Measurements from ENCODE around the gene TMEM179. TPM values are rescaled to one million over a fixed set of nuclear protein-coding genes. Genes with fewer than 3 reads are reported as not detected.

TMEM179 gene
- total RNA-seq, 1 donor from 2014 or later: not detected

DNA sequence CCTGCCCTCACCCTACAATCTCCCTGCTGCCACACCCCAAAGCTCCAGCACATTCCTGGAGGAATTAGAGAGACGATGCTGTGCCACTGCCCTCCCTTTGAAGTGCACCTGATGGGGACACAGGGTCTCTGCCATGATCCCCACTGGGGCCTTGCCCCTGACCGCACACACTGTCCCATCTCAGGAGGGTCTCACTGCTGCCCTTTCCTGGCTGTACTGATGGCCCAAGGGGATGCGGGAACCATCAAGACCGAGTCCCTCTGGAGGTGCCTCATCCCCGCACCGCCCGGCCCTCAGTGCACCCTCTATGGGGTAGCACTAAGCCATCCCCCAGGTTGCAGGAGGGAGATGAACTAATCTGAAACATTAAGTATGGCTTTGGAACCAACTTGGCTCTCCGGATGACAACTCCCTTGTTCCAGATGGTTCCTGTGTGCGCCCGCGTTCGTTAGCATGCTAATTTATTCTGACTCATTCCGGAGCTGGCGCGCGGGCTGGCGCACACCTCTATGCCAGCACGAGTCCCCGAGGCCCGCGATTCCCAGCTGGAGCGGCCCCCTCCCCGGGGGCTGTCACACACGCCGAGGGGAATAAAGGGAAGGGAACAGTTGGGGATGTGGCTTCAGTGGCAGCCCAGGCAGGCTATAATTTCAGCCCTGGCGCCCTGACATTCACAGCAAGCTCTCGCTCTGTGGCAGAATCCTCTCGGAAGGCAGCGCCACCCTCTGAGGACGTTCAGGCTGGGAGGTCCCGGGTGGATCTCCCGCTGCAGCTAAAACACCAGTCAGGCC, 59.2 kb downstream of the TMEM179 start:
- ATAC-seq (no peak), DNase-seq (no peak)
- Histone ChIP-seq H3K4me1 (no peaks in the 10 kb centered on the region), H3K9me3 (no peaks in the 10 kb centered on the region), H3K27me3 (ENCODE audit: low read depth) (peaks cover 42% of the 10 kb centered on the region), H3K36me3 (no peaks in the 10 kb centered on the region), H3K4me3 (peak overlapping the region; percentile 3), H3K27ac (no peak overlapping the region)
- TF ChIP-seq, protein P1, sequence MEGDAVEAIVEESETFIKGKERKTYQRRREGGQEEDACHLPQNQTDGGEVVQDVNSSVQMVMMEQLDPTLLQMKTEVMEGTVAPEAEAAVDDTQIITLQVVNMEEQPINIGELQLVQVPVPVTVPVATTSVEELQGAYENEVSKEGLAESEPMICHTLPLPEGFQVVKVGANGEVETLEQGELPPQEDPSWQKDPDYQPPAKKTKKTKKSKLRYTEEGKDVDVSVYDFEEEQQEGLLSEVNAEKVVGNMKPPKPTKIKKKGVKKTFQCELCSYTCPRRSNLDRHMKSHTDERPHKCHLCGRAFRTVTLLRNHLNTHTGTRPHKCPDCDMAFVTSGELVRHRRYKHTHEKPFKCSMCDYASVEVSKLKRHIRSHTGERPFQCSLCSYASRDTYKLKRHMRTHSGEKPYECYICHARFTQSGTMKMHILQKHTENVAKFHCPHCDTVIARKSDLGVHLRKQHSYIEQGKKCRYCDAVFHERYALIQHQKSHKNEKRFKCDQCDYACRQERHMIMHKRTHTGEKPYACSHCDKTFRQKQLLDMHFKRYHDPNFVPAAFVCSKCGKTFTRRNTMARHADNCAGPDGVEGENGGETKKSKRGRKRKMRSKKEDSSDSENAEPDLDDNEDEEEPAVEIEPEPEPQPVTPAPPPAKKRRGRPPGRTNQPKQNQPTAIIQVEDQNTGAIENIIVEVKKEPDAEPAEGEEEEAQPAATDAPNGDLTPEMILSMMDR (IDR thresholded peaks at IDR 0.05): no peak
- intact Hi-C loops (cut with DNase I): no loop called here

DNA sequence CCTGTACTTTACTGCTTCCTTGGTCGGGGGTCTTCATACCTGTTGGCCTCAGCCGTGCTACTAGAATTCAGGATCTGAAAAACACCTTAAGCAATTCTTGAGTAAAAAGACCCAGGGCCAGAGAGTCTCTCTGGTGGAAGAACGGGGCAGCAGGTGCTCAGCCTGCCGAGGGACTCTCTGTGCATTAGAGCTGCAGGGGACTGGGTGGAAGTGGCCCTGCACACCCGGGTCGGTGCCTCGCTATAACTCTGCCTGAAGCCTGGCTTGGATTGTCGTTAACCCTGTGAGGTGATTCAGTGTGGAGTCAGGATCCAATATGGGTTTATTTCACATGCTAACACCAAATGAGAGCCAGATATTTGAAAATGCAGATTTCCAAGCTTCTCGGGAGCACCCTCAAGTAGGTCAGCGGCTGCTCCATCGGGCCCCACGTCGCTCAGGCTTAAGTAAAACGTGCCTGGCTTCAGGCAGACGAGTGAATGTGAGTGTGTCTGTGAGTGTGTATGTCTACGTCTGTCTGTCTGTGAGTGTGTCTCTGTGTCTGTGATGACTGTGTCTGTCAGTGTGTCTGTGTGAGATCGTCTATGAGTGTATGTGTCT, 60.1 kb downstream of the TMEM179 start:
- H3K36me3 ChIP-seq: no peaks in the 10 kb centered on the region
- H3K27ac ChIP-seq: no peak overlapping the region
- intact Hi-C loops (cut with DNase I): no loop called here
- no peak for DNase-seq
- peaks cover 34% of the 10 kb centered on the region for H3K27me3 ChIP-seq (ENCODE audit: low read depth)
- H3K4me3 ChIP-seq: no peak overlapping the region
- no peak for ATAC-seq
- H3K4me1 ChIP-seq: no peaks in the 10 kb centered on the region
- no peaks in the 10 kb centered on the region for H3K9me3 ChIP-seq
- TF ChIP-seq, protein P1 (IDR thresholded peaks at IDR 0.05): no peak

DNA sequence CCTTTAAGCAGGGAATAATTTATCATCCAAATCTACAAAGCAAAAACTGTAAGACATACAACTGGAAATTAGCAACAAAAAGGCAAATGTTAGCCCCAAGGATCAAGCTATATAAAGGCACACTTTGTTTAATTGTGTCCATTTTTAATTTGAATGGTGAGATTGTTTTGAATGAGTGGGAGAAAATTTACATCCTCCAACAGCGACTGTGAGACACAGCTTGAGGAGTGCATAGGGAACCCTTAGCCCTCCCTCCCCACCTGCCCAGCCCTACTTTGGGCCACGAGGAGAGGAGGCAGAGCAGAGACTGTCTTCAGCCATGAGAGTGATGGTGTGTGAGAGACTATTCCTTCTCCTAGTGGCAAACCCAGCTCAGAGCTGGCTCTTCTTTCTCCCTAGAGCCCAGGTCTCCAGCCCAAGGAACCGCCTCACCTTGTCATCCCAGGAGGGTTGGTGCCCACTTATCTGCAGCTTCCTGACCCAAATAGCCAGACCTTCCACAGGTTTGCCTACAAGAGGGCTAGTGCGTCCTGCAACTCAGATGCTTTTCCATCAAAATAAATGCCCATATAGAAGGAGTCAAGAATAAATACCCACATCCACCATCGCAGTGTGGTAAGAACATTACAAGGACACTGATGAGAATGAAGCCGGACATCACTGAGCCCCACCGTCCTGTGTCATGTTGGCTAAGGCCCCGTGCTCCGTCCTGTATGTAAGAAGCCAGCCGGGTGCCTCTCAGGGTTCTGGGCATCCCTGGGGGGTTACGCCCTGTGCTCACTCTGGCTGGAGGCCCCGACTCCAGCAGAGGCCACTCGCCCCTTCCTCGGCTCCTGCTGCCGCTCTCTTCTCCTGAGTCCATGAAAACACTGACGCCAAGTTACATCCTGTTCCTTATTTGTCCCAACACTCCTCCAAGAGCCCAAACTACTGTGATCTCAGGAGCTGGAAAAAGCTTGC, 61.4 kb downstream of the TMEM179 start:
- Histone ChIP-seq H3K9me3 (no peaks in the 10 kb centered on the region), H3K27me3 (ENCODE audit: low read depth) (peaks cover 32% of the 10 kb centered on the region), H3K36me3 (no peaks in the 10 kb centered on the region), H3K4me1 (no peaks in the 10 kb centered on the region), H3K4me3 (no peak overlapping the region), H3K27ac (no peak overlapping the region)
- intact Hi-C loops (cut with DNase I): no loop called here
- TF ChIP-seq, protein P1 (IDR thresholded peaks at IDR 0.05): no peak
- ATAC-seq: no peak
- DNase-seq: no peak

DNA sequence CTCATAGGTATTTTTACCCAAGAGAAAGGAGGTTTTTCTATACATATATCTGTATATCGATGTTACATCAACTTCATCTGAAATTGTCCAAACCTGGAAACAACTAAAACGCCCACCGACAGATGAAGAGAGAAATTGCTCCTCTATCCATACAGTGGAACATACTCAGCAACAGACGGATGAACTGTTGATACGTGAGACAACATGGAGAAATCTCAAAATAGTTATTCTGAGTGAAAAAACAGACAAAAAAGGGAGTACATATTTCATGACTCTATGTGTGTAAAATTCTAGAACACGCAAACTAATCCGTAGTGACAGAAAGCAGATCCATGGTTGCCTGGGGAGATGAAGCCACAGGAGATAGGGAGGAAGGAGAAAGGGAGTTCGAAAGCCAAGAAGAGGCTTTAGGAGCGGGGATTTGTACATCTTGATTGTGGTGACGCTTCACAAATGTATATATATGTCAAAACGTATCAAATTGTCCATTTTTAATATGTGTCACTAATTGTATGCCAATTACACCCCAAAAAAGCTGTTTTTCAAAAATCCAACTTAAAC, 62.6 kb downstream of the TMEM179 start:
- ATAC-seq: no peak
- intact Hi-C loops (cut with DNase I): no loop called here
- TF ChIP-seq, protein P1 (IDR thresholded peaks at IDR 0.05): no peak

More for the DNA sequence above, 62.6 kb downstream of the TMEM179 start:
- Histone ChIP-seq H3K36me3 (no peaks in the 10 kb centered on the region), H3K9me3 (no peaks in the 10 kb centered on the region), H3K27me3 (ENCODE audit: low read depth) (peaks cover 23% of the 10 kb centered on the region), H3K27ac (no peak overlapping the region), H3K4me1 (peaks cover 6% of the 10 kb centered on the region), H3K4me3 (no peak overlapping the region)
- DNase-seq: no peak

Other genes with a start within 250 kb of the TMEM179 start
- gene C14orf180, start 25.0 kb downstream of the TMEM179 start, total RNA-seq: 0.18 TPM
- gene INF2, start 84.8 kb upstream of the TMEM179 start, total RNA-seq: 116 TPM
- 5.1 TPM for gene ADSS1, start 119.5 kb upstream of the TMEM179 start, total RNA-seq
- 66.3 TPM for gene SIVA1, start 148.4 kb upstream of the TMEM179 start, total RNA-seq
- 154 TPM for gene AKT1, start 191.0 kb upstream of the TMEM179 start, total RNA-seq
- gene ZBTB42, start 196.3 kb upstream of the TMEM179 start, total RNA-seq: 13.1 TPM

Measured in lower lobe of right lung (tissue), 2 donors.